Spleen (tissue), 7 donors: ENCODE results near the gene TBC1D10B.

Source experiments
- CTCF ChIP-seq, 11 experiments: fragments of 200-600 bp in 7 of 11; fragments of 450-650 bp in 4 of 11; sonication (generic) in 4 of 11; IDR thresholded peaks in 8 of 11; conservative IDR thresholded peaks in 3 of 11; 1 replicate in 7 of 11; 2 replicates in 4 of 11; pipeline versions ENCODE4 v1.4.0 to v1.8.0; 2016 to 2021; ENCODE audit warnings: antibody characterized with exemption in 11 of 11, inconsistent platforms in 4 of 11, mild to moderate bottlenecking in 1 of 11
- POLR2A ChIP-seq, 3 donors: fragments of 450-650 bp; IDR thresholded peaks; one replicate each; pipeline ENCODE4 v1.5.1; 2017; ENCODE audit warnings: antibody characterized with exemption in 3 of 3, mild to moderate bottlenecking in 1 of 3
- POLR2AphosphoS5 ChIP-seq, 3 donors: sonication (generic); formaldehyde crosslinking; IDR thresholded peaks; one replicate each; pipeline ENCODE4 v1.5.1; 2017; ENCODE audit warnings: antibody characterized with exemption in 3 of 3
- donor health status: DM: no; HTN: no; CAD: no; lungs with moderate emphysema.
- donor health status: DM: no; HTN: no; CAD: no.
- donor health status: DM: no; HTN: no; CAD: no.

GRCh38 chr16:30361180-30361579 lies 9.1 kb downstream of the TBC1D10B start:
- TF ChIP-seq CTCF (IDR thresholded peaks at IDR 0.05 in 8 of 11, conservative IDR thresholded peaks at IDR 0.05 in 3 of 11): no peak
- TF ChIP-seq POLR2AphosphoS5 (IDR thresholded peaks at IDR 0.05): no peak
- no peak for TF ChIP-seq POLR2A (IDR thresholded peaks at IDR 0.05)
